ENCODE measurements around the gene PTPN14.

The PTPN14 gene

GRCh38 chr1:214475331-214475730 lies 76.1 kb downstream of the PTPN14 start:
- no peak for TF ChIP-seq CTCF (IDR thresholded peaks at IDR 0.05; ENCODE audit: insufficient read depth, low read depth, low read length, missing control alignments)
- H3K4me3 ChIP-seq (ENCODE audit: low read depth, low read length), result no peak overlapping the region
- no peak for DNase-seq (ENCODE audit: low read depth)

DNA sequence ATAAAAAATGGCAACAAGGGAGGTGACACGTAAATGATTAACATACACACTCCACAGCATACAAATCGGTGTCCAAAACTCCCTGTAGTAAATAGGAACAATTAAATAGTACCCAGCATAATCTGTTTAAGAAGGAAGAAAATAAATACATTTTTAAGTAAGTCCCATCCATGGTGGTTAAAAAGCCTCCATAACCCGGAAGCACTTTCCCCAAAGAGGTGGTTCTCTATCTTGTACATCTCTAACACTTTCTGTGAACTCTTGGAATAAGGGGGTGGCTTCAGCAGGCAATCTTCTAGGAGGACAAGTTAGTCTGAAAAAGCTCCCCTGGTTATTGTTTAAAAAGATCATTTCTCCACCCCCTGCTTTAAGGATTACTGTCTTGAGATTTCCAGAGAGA lies 76.9 kb downstream of the PTPN14 start:
- TF ChIP-seq CTCF (IDR thresholded peaks at IDR 0.05; ENCODE audit: insufficient read depth, low read depth, low read length, missing control alignments), result no peak
- H3K4me3 ChIP-seq (ENCODE audit: low read depth, low read length), result no peak overlapping the region
- no peak for DNase-seq (ENCODE audit: low read depth)

DNA sequence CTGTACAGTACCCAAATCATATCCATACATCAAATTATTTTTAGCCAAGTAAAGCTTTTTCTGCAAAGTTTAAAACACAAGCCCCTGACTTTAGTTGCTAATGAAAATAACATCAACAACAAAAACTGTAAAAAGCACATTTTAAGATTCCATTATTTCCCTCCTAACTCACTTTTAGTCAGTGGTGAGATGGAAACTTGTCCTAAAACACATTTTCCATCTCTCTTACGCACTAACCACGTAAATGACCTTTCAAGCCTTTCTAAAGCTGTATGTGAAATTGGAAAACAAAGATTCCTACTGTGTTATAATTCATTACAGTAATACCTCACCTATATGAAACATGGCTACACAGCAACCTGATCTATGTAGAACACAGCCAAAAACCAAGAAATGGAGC lies 77.5 kb downstream of the PTPN14 start:
- H3K4me3 ChIP-seq (ENCODE audit: low read depth, low read length), result no peak overlapping the region
- DNase-seq (ENCODE audit: low read depth), result no peak
- no peak for TF ChIP-seq CTCF (IDR thresholded peaks at IDR 0.05; ENCODE audit: insufficient read depth, low read depth, low read length, missing control alignments)

GRCh38 chr1:214473387-214473786 lies 78.0 kb downstream of the PTPN14 start:
- TF ChIP-seq CTCF (IDR thresholded peaks at IDR 0.05; ENCODE audit: insufficient read depth, low read depth, low read length, missing control alignments), result no peak
- DNase-seq (ENCODE audit: low read depth), result no peak

GRCh38 chr1:214472364-214472763 lies 79.0 kb downstream of the PTPN14 start:
- DNase-seq (ENCODE audit: low read depth), result no peak
- no peak for TF ChIP-seq CTCF (IDR thresholded peaks at IDR 0.05; ENCODE audit: insufficient read depth, low read depth, low read length, missing control alignments)
- H3K4me3 ChIP-seq (ENCODE audit: low read depth, low read length), result no peak overlapping the region

More at GRCh38 chr1:214473387-214473786, 78.0 kb downstream of the PTPN14 start:
- H3K4me3 ChIP-seq (ENCODE audit: low read depth, low read length), result no peak overlapping the region

DNA sequence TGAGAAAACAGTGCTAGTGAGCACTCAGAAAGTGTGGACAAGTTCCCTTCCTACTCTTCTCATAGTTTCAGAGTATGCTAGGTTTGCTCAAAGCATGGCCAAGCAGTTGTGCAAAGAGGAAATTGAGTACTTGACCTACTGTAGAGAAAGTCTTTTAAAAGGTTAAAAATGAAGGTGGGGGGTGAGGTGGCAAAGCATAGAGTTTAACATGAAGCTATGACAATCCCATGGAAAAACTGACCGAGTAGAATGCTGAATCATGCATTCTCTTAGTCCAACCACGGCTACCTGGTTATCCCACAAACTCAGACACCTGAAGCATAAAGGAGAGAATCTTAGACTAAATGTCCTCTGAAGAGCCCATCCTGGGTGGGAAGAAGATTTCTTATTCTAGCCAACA lies 79.9 kb downstream of the PTPN14 start:
- DNase-seq (ENCODE audit: low read depth), result no peak
- H3K4me3 ChIP-seq (ENCODE audit: low read depth, low read length), result no peak overlapping the region
- TF ChIP-seq CTCF (IDR thresholded peaks at IDR 0.05; ENCODE audit: insufficient read depth, low read depth, low read length, missing control alignments), result no peak

GRCh38 chr1:214470132-214470531 lies 81.3 kb downstream of the PTPN14 start:
- H3K4me3 ChIP-seq (ENCODE audit: low read depth, low read length), result no peak overlapping the region
- no peak for TF ChIP-seq CTCF (IDR thresholded peaks at IDR 0.05; ENCODE audit: insufficient read depth, low read depth, low read length, missing control alignments)
- no peak for DNase-seq (ENCODE audit: low read depth)
